GM19468 (cell line): ENCODE data around the gene MYF5.
A peak's percentile ranks its signal among the peaks of the same experiment; 100 is the strongest.

Source experiments
- ATAC-seq: cut with Tn5 transposase; IDR thresholded peaks from one replicate; pipeline ENCODE4 v1.9.1; 2021; ENCODE audit warnings: mild to moderate bottlenecking, moderate library complexity, moderate number of reproducible peaks; ENCODE audit not compliant: unreplicated experiment; ENCODE audit errors: extremely low read depth

MYF5 gene

GRCh38 chr12:80754274-80754673 is 37.6 kb downstream of the MYF5 start:
- no peak for ATAC-seq

- no peak for ATAC-seq
These were observed 40.2 kb downstream of the MYF5 start for GRCh38 chr12:80756875-80757274.

DNA sequence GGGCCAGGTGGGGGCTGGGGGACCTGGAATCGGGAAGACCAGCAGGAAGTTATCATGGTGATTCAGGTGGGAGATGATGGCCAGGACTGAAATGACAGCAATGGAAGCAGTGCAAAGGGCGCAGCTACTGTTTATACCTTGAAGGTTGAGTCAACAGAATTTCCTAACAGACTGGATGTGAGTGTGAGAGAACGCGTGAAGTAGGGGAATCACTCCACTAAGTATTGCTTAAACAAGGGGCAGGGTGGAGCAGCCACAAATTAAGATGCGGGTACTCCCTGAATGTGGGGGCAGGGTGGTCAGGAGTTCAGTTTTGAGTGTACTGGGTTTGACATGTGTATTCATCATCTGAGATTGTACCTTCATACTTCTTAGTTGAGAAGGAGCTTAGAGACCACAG is 45.1 kb downstream of the MYF5 start:
- ATAC-seq = no peak

GRCh38 chr12:80763874-80764273 is 47.2 kb downstream of the MYF5 start:
- ATAC-seq = no peak

DNA sequence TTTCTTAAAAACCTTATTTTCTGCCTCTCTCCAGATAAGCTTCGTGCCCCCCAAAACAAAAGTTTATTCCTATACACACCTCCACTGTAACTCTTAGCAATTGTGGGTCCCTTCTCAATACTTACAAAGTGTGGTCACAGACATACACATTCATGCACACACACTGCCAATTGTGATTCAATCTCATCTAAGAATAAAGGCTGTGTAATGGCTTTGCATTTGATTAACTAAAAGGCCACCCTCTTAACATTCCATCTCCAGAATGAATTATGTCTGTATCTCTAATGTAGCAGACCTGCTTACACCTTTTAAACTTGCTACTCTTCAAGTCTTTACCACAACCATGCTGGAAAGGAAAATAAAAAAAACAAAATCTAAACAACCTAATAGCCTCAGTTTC is 49.5 kb downstream of the MYF5 start:
- ATAC-seq = no peak

DNA sequence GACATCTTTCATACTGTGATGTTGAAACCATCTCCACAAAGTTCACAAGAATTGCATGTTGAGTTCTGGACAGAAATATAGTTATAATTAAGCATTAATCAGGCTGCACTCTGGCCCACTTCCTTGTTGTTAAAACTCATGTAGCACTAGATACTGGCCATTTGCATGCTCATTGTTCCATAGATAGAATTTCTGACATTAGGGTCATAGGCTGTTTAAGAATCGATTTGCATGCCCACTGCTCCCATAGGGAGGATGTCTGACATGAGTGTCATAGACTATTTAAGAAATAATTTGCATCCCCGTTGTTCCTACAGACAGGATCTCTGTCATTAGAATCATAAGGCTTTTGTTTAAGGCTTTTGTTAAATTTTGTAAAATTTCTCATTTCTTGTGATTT is 50.2 kb downstream of the MYF5 start:
- ATAC-seq = peak; percentile 90
